Osteocyte (in vitro differentiated cells): ENCODE measurements around the gene IRF9. TPM values are rescaled to one million over a fixed set of nuclear protein-coding genes. Genes with fewer than 3 reads are reported as not detected.
"Not testable (repeated sequence)": the region's sequence is repeated elsewhere in the genome, so short reads cannot be mapped to it uniquely, and the experiment has no call there.

Experiments
- DNase-seq: peaks from one replicate; pipeline ENCODE4 v3.0.0; 2021; ENCODE audit warnings: mixed read lengths; ENCODE audit not compliant: unreplicated experiment; ENCODE audit errors: extremely low spot score
- H3K27ac Mint-ChIP-seq: one replicate; pipeline ENCODE4 v1.8.0; 2021; ENCODE audit warnings: mild to moderate bottlenecking, mixed read lengths; ENCODE audit not compliant: unreplicated experiment
- H3K27me3 Mint-ChIP-seq: one replicate; pipeline ENCODE4 v1.8.0; 2021; ENCODE audit warnings: mixed read lengths; ENCODE audit not compliant: unreplicated experiment
- H3K36me3 Mint-ChIP-seq: one replicate; pipeline ENCODE4 v1.8.0; 2021; ENCODE audit warnings: mixed read lengths; ENCODE audit not compliant: unreplicated experiment
- H3K4me1 Mint-ChIP-seq: one replicate; pipeline ENCODE4 v1.8.0; 2021; ENCODE audit warnings: mixed read lengths; ENCODE audit not compliant: unreplicated experiment
- H3K4me3 Mint-ChIP-seq: one replicate; pipeline ENCODE4 v1.8.0; 2021; ENCODE audit warnings: mild to moderate bottlenecking, moderate library complexity, mixed read lengths; ENCODE audit not compliant: unreplicated experiment
- H3K9me3 Mint-ChIP-seq: one replicate; pipeline ENCODE4 v1.8.0; 2021; ENCODE audit warnings: mixed read lengths; ENCODE audit not compliant: unreplicated experiment
- CTCF ChIP-seq: fragments of 200-600 bp; sonication (generic); IDR thresholded peaks from 2 replicates; pipeline ENCODE4 v1.5.0; 2021; ENCODE audit warnings: antibody characterized with exemption, mild to moderate bottlenecking, moderate library complexity
- total RNA-seq: library from RNA; stranded (reverse); gene quantifications from 2 replicates; pipeline ENCODE4 v1.2.1, GENCODE V29; 2021

IRF9 gene
- total RNA-seq, 1 donor from 2014 or later: 58.9 TPM

GRCh38 chr14:24197056-24197450, 36.0 kb downstream of the IRF9 start:
- no peak for DNase-seq
- no peaks in the 10 kb centered on the region for H3K9me3 Mint-ChIP-seq
- H3K36me3 Mint-ChIP-seq: peaks cover 22% of the 10 kb centered on the region
- H3K27ac Mint-ChIP-seq: peak overlapping the region; percentile 95
- TF ChIP-seq CTCF: no peak
- peaks cover 37% of the 10 kb centered on the region for H3K4me1 Mint-ChIP-seq
- peak overlapping the region; percentile 88 for H3K4me3 Mint-ChIP-seq
- no peaks in the 10 kb centered on the region for H3K27me3 Mint-ChIP-seq

GRCh38 chr14:24198814-24199524, 37.9 kb downstream of the IRF9 start:
- H3K27ac Mint-ChIP-seq: no peak overlapping the region
- DNase-seq: no peak
- H3K9me3 Mint-ChIP-seq: peaks cover 5% of the 10 kb centered on the region
- peaks cover 33% of the 10 kb centered on the region for H3K4me1 Mint-ChIP-seq
- H3K27me3 Mint-ChIP-seq: no peaks in the 10 kb centered on the region
- peak overlapping the region; percentile 15 for H3K4me3 Mint-ChIP-seq
- TF ChIP-seq CTCF: no peak
- H3K36me3 Mint-ChIP-seq: peaks cover 24% of the 10 kb centered on the region

GRCh38 chr14:24202538-24202937, 41.5 kb downstream of the IRF9 start:
- DNase-seq, H3K27ac Mint-ChIP-seq, H3K4me3 Mint-ChIP-seq, H3K4me1 Mint-ChIP-seq, H3K9me3 Mint-ChIP-seq, H3K27me3 Mint-ChIP-seq: not testable (repeated sequence)
- peaks cover 41% of the 10 kb centered on the region for H3K36me3 Mint-ChIP-seq

- not testable (repeated sequence) for H3K4me3 Mint-ChIP-seq, H3K9me3 Mint-ChIP-seq, DNase-seq, H3K27me3 Mint-ChIP-seq, H3K4me1 Mint-ChIP-seq, H3K27ac Mint-ChIP-seq
- peaks cover 48% of the 10 kb centered on the region for H3K36me3 Mint-ChIP-seq
These were observed 42.3 kb downstream of the IRF9 start for GRCh38 chr14:24203249-24203886.

- H3K27ac Mint-ChIP-seq: no peak overlapping the region
- peaks cover 5% of the 10 kb centered on the region for H3K9me3 Mint-ChIP-seq
- H3K27me3 Mint-ChIP-seq: no peaks in the 10 kb centered on the region
- H3K36me3 Mint-ChIP-seq: peaks cover 45% of the 10 kb centered on the region
- H3K4me1 Mint-ChIP-seq: no peaks in the 10 kb centered on the region
- no peak for TF ChIP-seq CTCF
- DNase-seq: no peak
- H3K4me3 Mint-ChIP-seq: no peak overlapping the region
These were observed 43.4 kb downstream of the IRF9 start for GRCh38 chr14:24204163-24205146.
